Activated CD4-positive, alpha-beta T cell treated with anti-CD3 and anti-CD28 coated beads, Interleukin-2, amount 50 U/mL, for 24 hours (primary cell): ENCODE measurements around the gene NAA40.

Experiments
- DNase-seq, 2 donors: peaks; one replicate each; pipeline ENCODE4 v3.0.0-alpha.2; 2020; ENCODE audit warnings: low read depth in 1 of 2, low spot score in 1 of 2

The NAA40 gene

GRCh38 chr11:63986156-63986931 is 47.5 kb downstream of the NAA40 start, which contains the start of gene OTUB1:
Gene OTUB1, plus strand, starts transcription at chr11:63986438. Its CDS starts 19 bp downstream, at chr11:63986457.
- peak; percentile 68 to 82 for DNase-seq

- no peak for DNase-seq
Measured at GRCh38 chr11:63986932-63987513, 48.2 kb downstream of the NAA40 start.

- no peak for DNase-seq
Measured at GRCh38 chr11:63991558-63991957, 52.8 kb downstream of the NAA40 start.

GRCh38 chr11:63993100-63993499 is 54.3 kb downstream of the NAA40 start:
- no peak for DNase-seq

- no peak for DNase-seq
Measured at GRCh38 chr11:63993993-63994392, 55.2 kb downstream of the NAA40 start.

- DNase-seq: no peak
Measured at GRCh38 chr11:63996512-63996911, 57.7 kb downstream of the NAA40 start.

- DNase-seq: no peak
Measured at GRCh38 chr11:63997104-63997700, 58.4 kb downstream of the NAA40 start.

- no peak for DNase-seq
Measured at GRCh38 chr11:63997801-63998337, 59.1 kb downstream of the NAA40 start.

- no peak for DNase-seq
Measured at GRCh38 chr11:63998558-63999348, 60.0 kb downstream of the NAA40 start.

- peak; percentile 38 to 43 for DNase-seq
Measured at GRCh38 chr11:63999349-64000025, 60.7 kb downstream of the NAA40 start.

GRCh38 chr11:64000026-64000739 is 61.4 kb downstream of the NAA40 start:
- peak; percentile 57 to 60 for DNase-seq

- no peak for DNase-seq
Measured at GRCh38 chr11:64000740-64001483, 62.1 kb downstream of the NAA40 start.

GRCh38 chr11:64001484-64002420 is 63.0 kb downstream of the NAA40 start:
- no peak for DNase-seq

GRCh38 chr11:64003807-64004589 is 65.2 kb downstream of the NAA40 start:
- DNase-seq: no peak

GRCh38 chr11:64004590-64004984 is 65.8 kb downstream of the NAA40 start:
- DNase-seq: no peak

GRCh38 chr11:64005691-64006090 is 66.9 kb downstream of the NAA40 start:
- no peak for DNase-seq

- DNase-seq: no peak
Measured at GRCh38 chr11:64006398-64006797, 67.6 kb downstream of the NAA40 start.
